Heart right ventricle (tissue), 16 donors: ENCODE data around the gene RBM6. TPM values are rescaled to one million over a fixed set of nuclear protein-coding genes. Genes with fewer than 3 reads are reported as not detected.
A peak's percentile ranks its signal among the peaks of the same experiment; 100 is the strongest.

Source experiments
- ATAC-seq, 8 donors: fragments of 200-7000 bp; cut with Tn5 transposase; one replicate each; pipeline ENCODE4 v1.9.1; 2020; ENCODE audit warnings: mild to moderate bottlenecking in 8 of 8, moderate library complexity in 8 of 8, moderate number of reproducible peaks in 1 of 8
- DNase-seq, 2 donors: peaks; one replicate each; pipeline ENCODE4 v3.0.0-alpha.2; 2020
- H3K27ac ChIP-seq, 10 donors: fragments of 200-600 bp; sonication (generic) in 2 of 10; one replicate each; pipeline versions ENCODE4 v1.5.0 to v1.8.0; 2020 to 2022; ENCODE audit warnings: mild to moderate bottlenecking in 3 of 10
- H3K27me3 ChIP-seq, 7 donors: fragments of 200-600 bp; one replicate each; pipeline ENCODE4 v1.8.0; 2021 to 2022; ENCODE audit warnings: mild to moderate bottlenecking in 2 of 7
- H3K36me3 ChIP-seq, 9 donors: fragments of 200-600 bp; sonication (generic) in 1 of 9; one replicate each; pipeline versions ENCODE4 v1.5.0 to v1.8.0; 2020 to 2022; ENCODE audit warnings: mild to moderate bottlenecking in 2 of 9
- H3K4me1 ChIP-seq, 9 donors: fragments of 200-600 bp; sonication (generic) in 1 of 9; one replicate each; pipeline versions ENCODE4 v1.5.0 to v1.8.0; 2020 to 2022; ENCODE audit warnings: mild to moderate bottlenecking in 4 of 9
- H3K4me3 ChIP-seq, 10 donors: fragments of 200-600 bp; sonication (generic) in 2 of 10; one replicate each; pipeline versions ENCODE4 v1.5.0 to v1.8.0; 2020 to 2022; ENCODE audit warnings: mild to moderate bottlenecking in 7 of 10, moderate library complexity in 2 of 10
- H3K9me3 ChIP-seq, 11 donors: fragments of 200-600 bp in 10 of 11; sonication (generic) in 2 of 11; one replicate each; pipeline versions ENCODE4 v1.5.0 to v1.8.0; 2013 to 2022; ENCODE audit warnings: mild to moderate bottlenecking in 2 of 11, control low read depth in 1 of 11, moderate library complexity in 1 of 11
- WGBS, 2 donors: extraction: QIAGEN DNeasy Blood & Tissue Kit; methylation state at CpG; one replicate each; pipeline ENCODE4 v1.1.7; 2013; ENCODE audit warnings: inconsistent platforms in 1 of 2; 5-methylcytosine and 5-hydroxymethylcytosine counted together
- intact Hi-C, 10 donors: fragments of 100-400 bp; cut with DNase I; formaldehyde crosslinking; loops; one replicate each; pipeline versions ENCODE4 v1.11.1 to v1.14.2; 2022
- polyA plus RNA-seq, 2 donors: library from polyadenylated mRNA; stranded (reverse); fragments of 200-250 nt; gene quantifications; one replicate each; pipeline ENCODE4 v1.2.3, GENCODE V29; 2013
- total RNA-seq, 10 donors: library from RNA; stranded (reverse); fragmentation: NEBNext Ultra II Directional in 3 of 10; extraction: Animal tissue kit (Norgen Biotek cat#: 25700) in 3 of 10; gene quantifications; one replicate each; pipeline versions ENCODE4 v1.2.1 to v1.2.4, GENCODE V29; 2021 to 2023
- TF ChIP-seq, protein P1 (sequence below), 9 donors: fragments of 200-600 bp; sonication (generic) in 2 of 9; IDR thresholded peaks; one replicate each; pipeline versions ENCODE4 v1.5.0 to v1.8.0; 2021 to 2022; ENCODE audit warnings: antibody characterized with exemption in 9 of 9, mild to moderate bottlenecking in 5 of 9, moderate library complexity in 1 of 9
- donor health status: Arrhythmogenic right ventricular cardiomyopathy.
- donor health status: ischemic (EF 13 %, LVEDD 7.1; RV severe dilation, severe dysfunction).
- donor health status: healthy with polysubstance abuse.
- donor health status: DM: no; HTN: yes; CAD: no.
- donor health status: DM: no; HTN: no; CAD: no.
- donor health status: ischemic (EF 25% LVEDD 6.9; RV normal size, moderate dysfunction).
- donor health status: ischemic (EF 25% LVEDD 5.7; RV mildly dilated, moderate dysfunction).
- donor health status: healthy.
- donor health status: DM: yes; HTN: yes; CAD: no.
- donor health status: Ischemic cardiomyopathy.
- donor health status: ischemic (EF 35%, LVEDD 5.7; RV mildly dilated, moderate dysfunction).
- donor health status: nonischemic (EF 11% LVEDD 7.7; RV severe dilation, severe dysfunction).
- donor health status: DM: yes; HTN: yes; CAD: no.
- donor health status: PGD.
- donor health status: ischemic (EF 29% LVEDD 5.4; RV normal size, mild dysfunction).
- donor health status: nonischemic (EF 23%, LVEDD 6.1; RV moderate dilation, normal function).

RBM6 gene
- total and polyA plus RNA-seq, 12 donors: 26.0 to 208 (median 37.6) TPM

DNA sequence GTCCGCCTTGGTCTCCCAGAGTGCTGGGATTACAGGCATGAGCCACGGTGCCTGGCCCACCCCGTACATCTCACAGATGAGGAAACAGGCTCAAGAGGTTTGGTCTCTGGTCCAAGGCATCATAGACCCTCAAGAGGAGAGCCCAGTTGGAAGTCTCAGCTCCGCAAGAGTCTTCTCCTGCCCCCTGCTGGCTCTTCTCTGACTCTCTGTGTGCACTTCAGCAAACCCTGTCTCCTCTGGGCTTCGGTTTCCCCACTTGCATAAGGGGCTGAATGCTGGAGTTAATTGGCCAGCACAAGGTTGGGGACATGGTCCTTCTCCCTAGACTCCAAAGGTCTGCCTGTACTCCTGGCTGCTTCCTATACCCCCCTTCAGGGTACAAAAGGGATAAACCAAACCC, 40.1 kb upstream of the RBM6 start:
- Histone ChIP-seq H3K36me3 (peaks cover 0 to 9% (median 0%) of the 10 kb centered on the region in 9 donors), H3K4me3 (no peak overlapping the region), H3K27ac (no peak overlapping the region), H3K27me3 (no peaks in the 10 kb centered on the region), H3K9me3 (no peaks in the 10 kb centered on the region), H3K4me1 (peaks cover 6 to 42% (median 24%) of the 10 kb centered on the region in 9 donors)
- intact Hi-C loops: loop anchor here in 8 of 10 donors (5.0 to 10.0 kb wide), 7 partner anchors 38 to 195 kb away; partner anchors contain the start of genes TRAIP (in 4 of the 8) and GMPPB (in 1 of the 8)
- TF ChIP-seq, protein P1, sequence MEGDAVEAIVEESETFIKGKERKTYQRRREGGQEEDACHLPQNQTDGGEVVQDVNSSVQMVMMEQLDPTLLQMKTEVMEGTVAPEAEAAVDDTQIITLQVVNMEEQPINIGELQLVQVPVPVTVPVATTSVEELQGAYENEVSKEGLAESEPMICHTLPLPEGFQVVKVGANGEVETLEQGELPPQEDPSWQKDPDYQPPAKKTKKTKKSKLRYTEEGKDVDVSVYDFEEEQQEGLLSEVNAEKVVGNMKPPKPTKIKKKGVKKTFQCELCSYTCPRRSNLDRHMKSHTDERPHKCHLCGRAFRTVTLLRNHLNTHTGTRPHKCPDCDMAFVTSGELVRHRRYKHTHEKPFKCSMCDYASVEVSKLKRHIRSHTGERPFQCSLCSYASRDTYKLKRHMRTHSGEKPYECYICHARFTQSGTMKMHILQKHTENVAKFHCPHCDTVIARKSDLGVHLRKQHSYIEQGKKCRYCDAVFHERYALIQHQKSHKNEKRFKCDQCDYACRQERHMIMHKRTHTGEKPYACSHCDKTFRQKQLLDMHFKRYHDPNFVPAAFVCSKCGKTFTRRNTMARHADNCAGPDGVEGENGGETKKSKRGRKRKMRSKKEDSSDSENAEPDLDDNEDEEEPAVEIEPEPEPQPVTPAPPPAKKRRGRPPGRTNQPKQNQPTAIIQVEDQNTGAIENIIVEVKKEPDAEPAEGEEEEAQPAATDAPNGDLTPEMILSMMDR (IDR thresholded peaks at IDR 0.05): peak in 6 of 9 donors; percentile 19 to 52 (median 37)
- 58 to 73% methylated on average over 5 of the region's 5 CpGs for WGBS, 2 donors
- DNase-seq: no peak
- no peak for ATAC-seq

GRCh38 chr3:49900491-49901153, 39.3 kb upstream of the RBM6 start:
- DNase-seq (peak; percentile 36 to 47), ATAC-seq (peak; percentile 30 to 87 (median 59))
- Histone ChIP-seq H3K27me3 (no peaks in the 10 kb centered on the region), H3K4me3 (no peak overlapping the region), H3K36me3 (peaks cover 0 to 2% (median 0%) of the 10 kb centered on the region in 9 donors), H3K27ac (no peak overlapping the region), H3K4me1 (peaks cover 6 to 49% (median 28%) of the 10 kb centered on the region in 9 donors), H3K9me3 (no peaks in the 10 kb centered on the region)
- TF ChIP-seq, protein P1 (IDR thresholded peaks at IDR 0.05): no peak
- 62 to 69% methylated on average over 8 of the region's 8 CpGs for WGBS, 2 donors
- intact Hi-C loops: loop anchor here in 8 of 10 donors (5.0 to 10.0 kb wide), 7 partner anchors 38 to 196 kb away; partner anchors contain the start of genes TRAIP (in 4 of the 8) and GMPPB (in 1 of the 8)

DNA sequence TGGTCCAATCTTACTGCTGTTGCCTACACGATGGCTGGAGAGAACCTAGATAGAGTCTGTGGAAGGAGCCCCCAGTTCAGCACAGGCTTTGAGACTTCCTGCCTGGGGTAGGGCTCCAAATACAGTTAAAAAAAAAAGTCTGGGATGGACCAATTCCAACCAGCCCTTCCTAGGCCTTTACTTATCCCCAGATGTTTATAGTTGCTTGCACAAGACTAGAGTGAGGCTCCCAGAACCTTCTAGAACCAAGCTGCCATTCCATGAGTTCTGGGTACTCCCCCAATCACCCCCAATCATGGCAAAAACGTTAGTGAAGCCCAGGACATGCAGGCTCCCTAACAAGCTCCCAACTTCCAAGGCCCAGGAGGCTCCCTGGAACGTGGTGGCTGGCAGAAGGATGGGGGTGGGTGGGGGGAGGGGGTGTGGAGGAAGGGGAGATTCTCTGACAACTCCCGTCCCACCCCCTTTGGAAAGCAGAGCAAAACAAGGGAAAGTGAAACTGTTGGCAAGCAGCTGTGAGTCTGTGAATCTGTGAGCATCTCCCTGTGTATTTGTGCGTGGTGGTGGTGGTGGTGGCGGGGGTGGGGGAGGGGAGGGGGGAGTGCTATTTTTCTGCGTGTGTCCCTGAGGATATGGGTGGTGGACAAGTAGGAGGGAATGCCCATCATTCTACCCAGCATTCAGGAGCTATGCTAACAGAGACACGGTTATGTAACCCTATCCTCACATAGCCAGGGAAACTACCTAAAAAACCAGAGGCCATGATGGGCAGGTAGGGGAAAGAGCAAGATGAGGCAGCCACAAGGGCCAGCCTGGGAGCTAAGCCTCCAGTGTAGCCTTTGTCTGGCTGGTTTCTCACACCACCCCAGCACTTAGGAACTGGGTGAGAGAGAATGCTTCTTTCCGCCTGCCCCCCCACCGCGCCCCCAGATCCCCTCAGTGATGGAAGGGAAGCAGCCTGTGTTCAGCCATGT, 38.3 kb upstream of the RBM6 start:
- ATAC-seq: no peak
- no peak for DNase-seq
- 60% methylated on average over 11 of the region's 11 CpGs for WGBS, 2 donors
- H3K27me3 ChIP-seq: no peaks in the 10 kb centered on the region
- intact Hi-C loops: loop anchor here in 8 of 10 donors (5.0 to 10.0 kb wide), 7 partner anchors 39 to 197 kb away; partner anchors contain the start of genes TRAIP (in 4 of the 8) and GMPPB (in 1 of the 8)
- peaks cover 8 to 59% (median 38%) of the 10 kb centered on the region in 9 donors for H3K4me1 ChIP-seq
- H3K36me3 ChIP-seq: no peaks in the 10 kb centered on the region
- TF ChIP-seq, protein P1 (IDR thresholded peaks at IDR 0.05): no peak
- H3K4me3 ChIP-seq: no peak overlapping the region
- H3K9me3 ChIP-seq: no peaks in the 10 kb centered on the region
- no peak overlapping the region for H3K27ac ChIP-seq
